Medulla oblongata (tissue), 1 donor: ENCODE data around the gene IGSF1.
"Not testable (repeated sequence)": the region's sequence is repeated elsewhere in the genome, so short reads cannot be mapped to it uniquely, and the experiment has no call there.

Experiments
- DNase-seq: peaks from one replicate; pipeline ENCODE4 v3.0.0-alpha.2; 2015; ENCODE audit errors: extremely low spot score

The IGSF1 gene

GRCh38 chrX:131270080-131270479 is 19.0 kb downstream of the IGSF1 start:
- DNase-seq = no peak

- no peak for DNase-seq
These were observed 24.4 kb downstream of the IGSF1 start for GRCh38 chrX:131264665-131265064.

DNA sequence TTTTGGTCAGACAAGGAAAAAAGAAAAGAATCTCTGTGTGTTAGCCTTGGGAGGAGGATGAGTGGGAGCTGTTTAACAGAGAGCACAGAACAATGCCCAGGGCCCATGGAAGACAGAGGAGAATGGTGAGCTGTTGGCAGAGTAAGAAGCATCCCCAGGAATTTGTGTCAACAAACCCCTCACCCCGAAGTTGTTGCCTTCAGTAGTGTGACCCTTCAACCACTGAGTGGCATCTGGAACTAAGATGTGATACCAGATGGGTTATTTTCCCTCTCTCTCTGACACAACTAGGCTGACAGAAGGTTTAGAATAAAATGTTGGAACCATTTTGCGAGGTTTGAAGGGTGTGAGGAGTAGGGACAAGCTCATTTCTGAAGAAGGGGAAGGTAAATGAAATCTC is 25.1 kb downstream of the IGSF1 start:
- peak; percentile 1 for DNase-seq

- no peak for DNase-seq
These were observed 26.1 kb downstream of the IGSF1 start for GRCh38 chrX:131262738-131263679.

- DNase-seq = no peak
These were observed 26.9 kb downstream of the IGSF1 start for GRCh38 chrX:131262200-131262599.

GRCh38 chrX:131257367-131257766 is 31.7 kb downstream of the IGSF1 start:
- no peak for DNase-seq

DNA sequence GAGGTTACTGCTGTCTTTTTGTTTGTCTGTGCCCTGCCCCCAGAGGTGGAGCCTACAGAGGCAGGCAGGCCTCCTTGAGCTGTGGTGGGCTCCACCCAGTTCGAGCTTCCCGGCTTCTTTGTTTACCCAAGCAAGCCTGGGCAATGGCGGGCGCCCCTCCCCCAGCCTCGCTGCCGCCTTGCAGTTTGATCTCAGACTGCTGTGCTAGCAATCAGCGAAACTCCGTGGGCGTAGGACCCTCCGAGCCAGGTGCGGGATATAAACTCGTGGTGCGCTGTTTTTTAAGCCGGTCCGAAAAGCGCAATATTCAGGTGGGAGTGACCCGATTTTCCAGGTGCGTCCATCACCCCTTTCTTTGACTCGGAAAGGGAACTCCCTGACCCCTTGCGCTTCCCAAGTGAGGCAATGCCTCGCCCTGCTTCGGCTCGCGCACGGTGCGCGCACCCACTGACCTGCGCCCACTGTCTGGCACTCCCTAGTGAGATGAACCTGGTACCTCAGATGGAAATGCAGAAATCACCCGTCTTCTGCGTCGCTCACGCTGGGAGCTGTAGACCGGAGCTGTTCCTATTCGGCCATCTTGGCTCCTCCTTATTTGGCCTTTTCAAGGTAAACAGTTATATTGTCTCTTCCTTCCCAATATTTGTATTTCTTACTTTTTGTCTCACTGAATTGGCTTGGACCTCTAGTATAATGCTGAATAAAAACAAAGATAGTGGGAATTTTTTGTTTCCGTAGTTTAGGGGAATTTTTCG is 37.9 kb downstream of the IGSF1 start:
- DNase-seq = not testable (repeated sequence)

GRCh38 chrX:131239057-131239456 is 50.0 kb downstream of the IGSF1 start:
- no peak for DNase-seq

GRCh38 chrX:131237363-131237762 is 51.7 kb downstream of the IGSF1 start:
- no peak for DNase-seq

DNA sequence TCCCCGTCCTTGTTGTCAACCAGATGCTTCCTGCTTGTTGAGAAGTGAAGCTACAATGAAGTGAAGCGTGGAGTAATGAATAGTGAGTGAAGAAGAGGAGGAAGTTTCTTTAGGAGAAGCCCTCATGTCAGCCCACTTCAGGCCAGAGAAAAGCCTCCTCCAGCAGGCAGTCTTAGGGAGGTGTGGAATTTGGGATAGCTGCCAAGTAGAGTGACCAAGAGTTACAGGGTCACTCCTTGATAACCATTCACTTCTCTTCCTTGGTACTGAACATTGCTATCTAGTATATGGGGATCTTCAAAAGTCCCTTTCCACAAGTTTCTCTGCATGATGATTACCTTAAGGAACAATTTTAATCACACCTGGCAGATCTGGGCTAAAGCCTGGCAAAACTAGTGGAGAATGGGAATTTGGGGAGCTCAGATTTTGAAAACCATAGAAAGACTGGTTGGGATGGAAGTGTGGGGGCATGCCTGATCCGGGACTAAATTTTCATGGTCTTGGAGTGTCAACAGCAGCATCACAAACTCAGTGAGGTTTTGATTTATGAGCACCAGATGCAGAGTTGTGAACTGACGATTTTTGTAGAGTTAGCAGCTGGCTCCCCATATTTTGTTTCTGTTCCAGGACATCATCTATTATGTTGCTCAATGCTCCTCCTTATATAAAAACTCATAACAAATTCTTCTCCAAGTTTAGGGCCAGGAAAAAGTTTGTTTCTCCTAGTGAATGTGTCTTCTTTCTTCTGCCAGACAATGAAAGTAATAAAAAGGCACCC is 53.1 kb downstream of the IGSF1 start:
- no peak for DNase-seq

- DNase-seq = no peak
These were observed 61.5 kb downstream of the IGSF1 start for GRCh38 chrX:131227608-131228007.

DNA sequence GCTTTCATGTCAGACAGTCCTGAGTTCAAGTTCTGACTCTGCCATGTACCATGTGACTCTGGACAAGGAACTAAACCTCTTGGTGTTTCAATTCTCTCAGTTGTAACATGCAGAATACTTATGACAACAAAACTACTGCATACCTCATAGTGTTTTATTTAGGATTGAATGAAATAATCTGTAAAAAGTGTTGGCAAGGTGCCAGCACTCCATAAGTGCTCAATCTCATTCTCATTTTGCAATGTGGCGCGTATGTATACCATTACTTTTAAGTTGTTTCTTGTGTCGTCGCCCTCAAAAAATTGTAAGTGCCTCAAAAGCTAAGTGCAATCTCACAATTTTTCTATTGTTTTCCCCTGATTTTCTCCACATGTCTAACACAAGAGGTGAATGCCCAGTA is 62.5 kb downstream of the IGSF1 start:
- DNase-seq = no peak

DNA sequence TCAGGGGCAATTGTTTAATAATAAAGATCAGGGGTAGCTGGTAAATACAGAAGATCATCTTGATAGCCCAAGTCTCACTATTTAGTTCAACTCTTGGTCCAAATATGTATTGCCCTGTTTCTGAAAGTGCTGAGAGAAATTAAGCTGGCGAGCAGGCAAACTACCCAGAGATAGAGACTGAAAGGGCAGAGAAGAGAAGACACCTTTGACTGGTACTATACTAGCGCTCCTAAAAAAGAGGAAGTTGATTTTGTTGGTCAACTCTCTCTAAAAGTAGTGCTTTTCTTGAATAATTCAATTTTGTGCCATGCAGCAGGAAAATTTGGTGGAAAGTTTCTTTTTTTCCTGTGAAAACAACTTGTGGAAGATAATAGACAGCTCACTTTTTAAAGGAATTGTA is 64.0 kb downstream of the IGSF1 start:
- DNase-seq = no peak
